HCT116 (cell line): Measurements from ENCODE around the gene PRKG1. TPM values are rescaled to one million over a fixed set of nuclear protein-coding genes. Genes with fewer than 3 reads are reported as not detected.

Experiments used
- ATAC-seq: fragments of 200-7000 bp; cut with Tn5 transposase; 2 replicates; pipeline ENCODE4 v1.9.1; 2020; ENCODE audit warnings: mild to moderate bottlenecking, moderate library complexity
- BruUV-seq: library from RNA; stranded (reverse); fragments of 400-500 nt; replicated peaks from 2 replicates; lab custom pipeline; 2021; lab: Mats Ljungman, UMichigan
- CTCF ChIA-PET: fragments of 300-600 bp; sonication (Branson Sonifier 250); formaldehyde crosslinking; loops from one replicate; lab custom pipeline; 2021; ENCODE audit warnings: antibody characterized with exemption; lab: Charles Lee
- POLR2A ChIA-PET: fragments of 300-600, 350-600 bp; sonication (Branson Sonifier 250); formaldehyde crosslinking; loops from one replicate; lab custom pipeline; 2021; ENCODE audit warnings: antibody characterized with exemption; lab: Charles Lee
- RAD21 ChIA-PET, 2 experiments: fragments of 300-600 bp; sonication (Branson Sonifier 250); formaldehyde crosslinking; loops; one replicate each; lab custom pipeline; 2023; ENCODE audit warnings: low total read pairs in 2 of 2; ENCODE audit not compliant: uncharacterized antibody in 2 of 2, unreplicated experiment in 2 of 2, low non-redundant PET in 1 of 2; lab: Charles Lee
- DNase-seq: peaks from one replicate; pipeline ENCODE4 v3.0.0-alpha.2; 2010; ENCODE audit warnings: low read depth, low spot score
- H2AFZ ChIP-seq: fragments of 200-600 bp; shearing (Covaris generic), sonication (generic); 2 replicates; pipeline ENCODE4 v1.6.1; 2017; ENCODE audit warnings: low read depth, mixed run types, mixed read lengths, antibody characterized with exemption, low read length; ENCODE audit not compliant: poor library complexity, severe bottlenecking
- H3K27ac ChIP-seq: 2 replicates; pipeline ENCODE4 v1.5.1; 2012; ENCODE audit warnings: low read depth, low read length
- H3K27me3 ChIP-seq: fragments of 200-600 bp; sonication (generic); 2 replicates; pipeline ENCODE4 v1.6.1; 2016; ENCODE audit warnings: mixed run types, low read length, mixed read lengths; ENCODE audit not compliant: insufficient read depth
- H3K36me3 ChIP-seq, 2 experiments: fragments of 200-500 bp in 1 of 2; fragments of 200-600 bp in 1 of 2; sonication (Bioruptor generic) in 1 of 2; sonication (generic) in 1 of 2; 2 replicates each; pipeline versions ENCODE4 v1.5.1 to v1.6.1; 2014 to 2016; ENCODE audit warnings: low read length in 2 of 2, inconsistent platforms in 1 of 2, mixed read lengths in 1 of 2, mixed run types in 1 of 2; ENCODE audit not compliant: insufficient read depth in 2 of 2, control insufficient read depth in 1 of 2
- H3K4me1 ChIP-seq, 2 experiments: fragments of 200-600 bp in 1 of 2; sonication (generic) in 1 of 2; 2 replicates each; pipeline versions ENCODE4 v1.5.1 to v1.6.1; 2012 to 2017; ENCODE audit warnings: low read length in 2 of 2, inconsistent platforms in 1 of 2, mild to moderate bottlenecking in 1 of 2, mixed read lengths in 1 of 2, mixed run types in 1 of 2, moderate library complexity in 1 of 2; ENCODE audit not compliant: insufficient read depth in 2 of 2, control insufficient read depth in 1 of 2
- H3K4me2 ChIP-seq: fragments of 200-600 bp; sonication (generic); 2 replicates; pipeline ENCODE4 v1.6.1; 2017; ENCODE audit warnings: mixed run types, low read length, mixed read lengths
- H3K4me3 ChIP-seq, 2 experiments: fragments of 200-600 bp in 1 of 2; sonication (generic) in 1 of 2; replicated peaks in 1 of 2; 2 replicates each; pipeline ENCODE4 v1.5.1; 2011 to 2016; ENCODE audit warnings: low read length in 2 of 2, control low read depth in 1 of 2, low read depth in 1 of 2, mild to moderate bottlenecking in 1 of 2, mixed read lengths in 1 of 2, mixed run types in 1 of 2
- H3K79me2 ChIP-seq: fragments of 200-600 bp; sonication (generic); 2 replicates; pipeline ENCODE4 v1.6.1; 2017; ENCODE audit warnings: mild to moderate bottlenecking, mixed run types, low read length, moderate library complexity, mixed read lengths; ENCODE audit not compliant: insufficient read depth
- H3K9ac ChIP-seq: fragments of 200-600 bp; sonication (generic); 2 replicates; pipeline ENCODE4 v1.6.1; 2016; ENCODE audit warnings: low read length, mixed read lengths
- H3K9me2 ChIP-seq: fragments of 200-600 bp; sonication (generic), shearing (Covaris generic); 2 replicates; pipeline ENCODE4 v1.6.1; 2017; ENCODE audit warnings: mixed run types, mild to moderate bottlenecking, moderate library complexity; ENCODE audit not compliant: insufficient read depth
- H3K9me3 ChIP-seq, 2 experiments: fragments of 200-500 bp in 1 of 2; fragments of 200-600 bp in 1 of 2; sonication (Bioruptor generic) in 1 of 2; sonication (generic) in 1 of 2; 2 replicates each; pipeline ENCODE4 v1.6.1; 2014 to 2017; ENCODE audit warnings: low read length in 2 of 2, mixed read lengths in 2 of 2, inconsistent platforms in 1 of 2, low read depth in 1 of 2, mild to moderate bottlenecking in 1 of 2, mixed run types in 1 of 2, moderate library complexity in 1 of 2; ENCODE audit not compliant: control insufficient read depth in 1 of 2, insufficient read depth in 1 of 2
- H4K20me1 ChIP-seq: fragments of 200-600 bp; sonication (generic), shearing (Covaris generic); 2 replicates; pipeline ENCODE4 v1.6.1; 2017; ENCODE audit warnings: mixed run types, mild to moderate bottlenecking, moderate library complexity; ENCODE audit not compliant: insufficient read depth
- CEBPB ChIP-seq: IDR thresholded peaks from 2 replicates; pipeline ENCODE4 v1.6.1; 2012; ENCODE audit warnings: low read depth
- ELF1 ChIP-seq: IDR thresholded peaks from 2 replicates; pipeline ENCODE4 v1.6.1; 2012; ENCODE audit warnings: low read depth, borderline replicate concordance
- FOSL1 ChIP-seq: IDR thresholded peaks from 2 replicates; pipeline ENCODE4 v1.6.1; 2012; ENCODE audit warnings: low read depth
- SIN3A ChIP-seq: IDR thresholded peaks from 2 replicates; pipeline ENCODE4 v1.6.1; 2012; ENCODE audit warnings: low read depth
- TCF7L2 ChIP-seq: IDR thresholded peaks from 2 replicates; pipeline ENCODE4 v1.7.0; 2011; ENCODE audit warnings: borderline replicate concordance, inconsistent platforms; ENCODE audit not compliant: insufficient read depth, insufficient read length; ENCODE audit errors: extremely low read depth
- YY1 ChIP-seq: IDR thresholded peaks from 2 replicates; pipeline ENCODE4 v1.6.1; 2011; ENCODE audit warnings: low read length, low read depth, moderate library complexity, mild to moderate bottlenecking; ENCODE audit not compliant: insufficient replicate concordance; ENCODE audit errors: extremely low read depth
- ZFX ChIP-seq: fragments of 450-650 bp; IDR thresholded peaks from 2 replicates; pipeline ENCODE4 v1.6.1; 2017
- ZNF274 ChIP-seq: fragments of 200-500 bp; sonication (Bioruptor generic); IDR thresholded peaks from 2 replicates; pipeline ENCODE4 v1.6.1; 2014; ENCODE audit warnings: mild to moderate bottlenecking, low read depth, low read length, inconsistent platforms
- intact Hi-C: fragments of 100-400 bp; cut with micrococcal nuclease; formaldehyde crosslinking; loops from 2 replicates; pipeline ENCODE4 v1.10.0; 2022
- total RNA-seq: library from RNA; stranded (reverse); gene quantifications from one replicate; pipeline ENCODE4 v1.2.1, GENCODE V29; 2021; ENCODE audit not compliant: unreplicated experiment
- TF ChIP-seq, protein P1 (sequence below): IDR thresholded peaks from 2 replicates; pipeline ENCODE4 v1.6.1; 2012
- TF ChIP-seq, protein P2 (sequence below), 3 experiments: fragments of 200-600 bp in 1 of 3; sonication (generic) in 1 of 3; IDR thresholded peaks in 2 of 3; conservative IDR thresholded peaks in 1 of 3; 2 replicates each; pipeline ENCODE4 v1.5.1; 2012 to 2017; ENCODE audit warnings: low read depth in 2 of 3, low read length in 2 of 3, antibody characterized with exemption in 1 of 3, borderline replicate concordance in 1 of 3, control low read depth in 1 of 3, mild to moderate bottlenecking in 1 of 3, mixed read lengths in 1 of 3, mixed run types in 1 of 3, moderate library complexity in 1 of 3; ENCODE audit not compliant: insufficient read depth in 1 of 3
- TF ChIP-seq, protein P3 (sequence below): IDR thresholded peaks from 2 replicates; pipeline ENCODE4 v1.6.1; 2011; ENCODE audit warnings: mild to moderate bottlenecking, low read length, moderate library complexity; ENCODE audit not compliant: insufficient replicate concordance; ENCODE audit errors: extremely low read depth

PRKG1 gene
- total RNA-seq, 1 experiment from 2014 or later, result 1.4 TPM

DNA sequence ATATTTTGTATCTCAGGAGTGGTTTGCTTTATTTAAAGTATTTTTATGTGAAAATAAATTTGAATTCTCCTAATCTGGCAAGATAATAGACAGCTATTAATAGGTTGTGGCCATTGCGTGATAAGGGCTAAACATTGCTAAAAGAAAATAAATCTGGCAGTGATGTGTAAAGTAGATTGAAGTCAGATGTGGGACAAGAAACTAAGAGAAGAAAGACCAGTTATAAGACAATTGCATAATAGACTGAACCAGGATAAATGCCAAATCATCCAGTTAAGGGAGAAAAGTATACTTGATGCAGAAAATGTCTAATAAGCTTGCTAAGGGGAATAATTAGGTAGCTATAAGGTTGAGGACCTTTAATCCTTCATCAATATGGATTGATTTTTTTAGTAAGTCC, 822.6 kb downstream of the PRKG1 start:
- TF ChIP-seq CEBPB, result no peak
- TF ChIP-seq, protein P1, sequence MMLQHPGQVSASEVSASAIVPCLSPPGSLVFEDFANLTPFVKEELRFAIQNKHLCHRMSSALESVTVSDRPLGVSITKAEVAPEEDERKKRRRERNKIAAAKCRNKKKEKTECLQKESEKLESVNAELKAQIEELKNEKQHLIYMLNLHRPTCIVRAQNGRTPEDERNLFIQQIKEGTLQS, result no peak
- TF ChIP-seq ELF1, result no peak
- TF ChIP-seq, protein P2, sequence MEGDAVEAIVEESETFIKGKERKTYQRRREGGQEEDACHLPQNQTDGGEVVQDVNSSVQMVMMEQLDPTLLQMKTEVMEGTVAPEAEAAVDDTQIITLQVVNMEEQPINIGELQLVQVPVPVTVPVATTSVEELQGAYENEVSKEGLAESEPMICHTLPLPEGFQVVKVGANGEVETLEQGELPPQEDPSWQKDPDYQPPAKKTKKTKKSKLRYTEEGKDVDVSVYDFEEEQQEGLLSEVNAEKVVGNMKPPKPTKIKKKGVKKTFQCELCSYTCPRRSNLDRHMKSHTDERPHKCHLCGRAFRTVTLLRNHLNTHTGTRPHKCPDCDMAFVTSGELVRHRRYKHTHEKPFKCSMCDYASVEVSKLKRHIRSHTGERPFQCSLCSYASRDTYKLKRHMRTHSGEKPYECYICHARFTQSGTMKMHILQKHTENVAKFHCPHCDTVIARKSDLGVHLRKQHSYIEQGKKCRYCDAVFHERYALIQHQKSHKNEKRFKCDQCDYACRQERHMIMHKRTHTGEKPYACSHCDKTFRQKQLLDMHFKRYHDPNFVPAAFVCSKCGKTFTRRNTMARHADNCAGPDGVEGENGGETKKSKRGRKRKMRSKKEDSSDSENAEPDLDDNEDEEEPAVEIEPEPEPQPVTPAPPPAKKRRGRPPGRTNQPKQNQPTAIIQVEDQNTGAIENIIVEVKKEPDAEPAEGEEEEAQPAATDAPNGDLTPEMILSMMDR (IDR thresholded peaks at IDR 0.05 in 2 of 3, conservative IDR thresholded peaks at IDR 0.05 in 1 of 3; ENCODE audit: borderline replicate concordance in 1 of 3, insufficient read depth in 1 of 3, low read depth in 2 of 3, low read length in 2 of 3), result no peak
- TF ChIP-seq ZNF274, result no peak
- no peak for TF ChIP-seq ZFX
- no peak for TF ChIP-seq YY1
- TF ChIP-seq, protein P3, sequence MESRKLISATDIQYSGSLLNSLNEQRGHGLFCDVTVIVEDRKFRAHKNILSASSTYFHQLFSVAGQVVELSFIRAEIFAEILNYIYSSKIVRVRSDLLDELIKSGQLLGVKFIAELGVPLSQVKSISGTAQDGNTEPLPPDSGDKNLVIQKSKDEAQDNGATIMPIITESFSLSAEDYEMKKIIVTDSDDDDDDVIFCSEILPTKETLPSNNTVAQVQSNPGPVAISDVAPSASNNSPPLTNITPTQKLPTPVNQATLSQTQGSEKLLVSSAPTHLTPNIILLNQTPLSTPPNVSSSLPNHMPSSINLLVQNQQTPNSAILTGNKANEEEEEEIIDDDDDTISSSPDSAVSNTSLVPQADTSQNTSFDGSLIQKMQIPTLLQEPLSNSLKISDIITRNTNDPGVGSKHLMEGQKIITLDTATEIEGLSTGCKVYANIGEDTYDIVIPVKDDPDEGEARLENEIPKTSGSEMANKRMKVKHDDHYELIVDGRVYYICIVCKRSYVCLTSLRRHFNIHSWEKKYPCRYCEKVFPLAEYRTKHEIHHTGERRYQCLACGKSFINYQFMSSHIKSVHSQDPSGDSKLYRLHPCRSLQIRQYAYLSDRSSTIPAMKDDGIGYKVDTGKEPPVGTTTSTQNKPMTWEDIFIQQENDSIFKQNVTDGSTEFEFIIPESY, result no peak
- TF ChIP-seq FOSL1, result no peak
- TF ChIP-seq TCF7L2, result no peak
- TF ChIP-seq SIN3A, result no peak
- Histone ChIP-seq H3K9me3 (no peaks in the 10 kb centered on the region), H2AFZ (no peak overlapping the region), H3K4me1 (no peaks in the 10 kb centered on the region), H3K9me2 (no peaks in the 10 kb centered on the region), H3K9ac (no peak overlapping the region), H3K27me3 (no peaks in the 10 kb centered on the region; the same call in 1 of the 2 replicates), H3K79me2 (no peaks in the 10 kb centered on the region), H3K4me3 (no peak overlapping the region), H3K4me2 (no peak overlapping the region), H4K20me1 (no peaks in the 10 kb centered on the region), H3K27ac (no peak overlapping the region), H3K36me3 (no peaks in the 10 kb centered on the region)
- intact Hi-C loops, result no loop called here
- no TSS peak for BruUV-seq
- no peak for ATAC-seq
- CTCF ChIA-PET, result no interaction called here
- RAD21 ChIA-PET, result no interaction called here
- DNase-seq, result no peak
- POLR2A ChIA-PET, result no interaction called here
